ENCODE measurements around the gene PDE8B. TPM values are rescaled to one million over a fixed set of nuclear protein-coding genes. Genes with fewer than 3 reads are reported as not detected.

PDE8B gene
- total RNA-seq, 2 experiments from 2014 or later = 0.68 TPM; not detected in 1

DNA sequence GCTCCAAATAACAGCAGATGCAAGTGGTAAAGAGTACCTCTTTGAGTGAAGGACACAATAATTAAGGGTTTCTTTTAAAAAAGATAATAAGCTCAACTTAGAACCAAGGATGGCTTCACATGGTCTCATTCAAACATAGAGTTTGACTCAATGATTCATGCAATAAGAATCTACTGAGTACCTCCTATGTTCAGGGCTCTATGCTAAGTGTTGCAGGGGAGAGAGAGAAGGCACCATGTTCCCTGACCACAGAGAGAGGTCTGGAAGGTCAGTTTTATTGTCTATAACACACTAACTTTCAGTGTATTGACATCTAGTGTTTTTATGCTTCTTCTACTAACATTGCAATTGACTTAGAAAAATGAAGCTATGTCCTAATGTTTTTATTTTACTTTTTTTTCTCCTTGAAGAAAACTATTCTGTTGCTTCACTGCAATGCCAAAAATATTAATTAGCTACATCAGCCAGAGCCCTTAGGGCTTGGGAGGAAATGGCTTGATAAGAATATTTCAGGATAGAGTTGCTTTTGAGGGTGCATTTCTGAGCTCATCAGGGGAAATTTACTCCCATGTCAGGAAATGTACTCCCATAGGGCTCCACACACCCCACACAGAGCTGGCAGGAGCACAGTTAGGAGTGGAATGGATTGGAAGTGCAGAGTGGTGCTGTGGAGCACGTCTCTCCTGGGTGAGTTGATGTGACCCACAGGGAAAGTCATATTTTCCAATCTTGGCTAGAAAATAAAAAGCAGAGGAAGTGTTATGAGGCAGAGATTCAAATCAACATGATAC lies 106.6 kb downstream of the PDE8B start:
- CTCF ChIA-PET = interaction anchor here (0.7 kb wide), 1 partner anchor 59 kb away, joined by 3 read pairs; no protein-coding TSS in a partner anchor
- no peak overlapping the region for H3K4me3 Mint-ChIP-seq
- H3K27me3 Mint-ChIP-seq = peaks cover 40% of the 10 kb centered on the region
- DNase-seq (no peak), ATAC-seq (no peak)
- no peaks in the 10 kb centered on the region for H3K36me3 Mint-ChIP-seq
- H3K27ac Mint-ChIP-seq = no peak overlapping the region
- H3K4me1 Mint-ChIP-seq = no peaks in the 10 kb centered on the region
- no peaks in the 10 kb centered on the region for H3K9me3 Mint-ChIP-seq (ENCODE audit: low read depth)

DNA sequence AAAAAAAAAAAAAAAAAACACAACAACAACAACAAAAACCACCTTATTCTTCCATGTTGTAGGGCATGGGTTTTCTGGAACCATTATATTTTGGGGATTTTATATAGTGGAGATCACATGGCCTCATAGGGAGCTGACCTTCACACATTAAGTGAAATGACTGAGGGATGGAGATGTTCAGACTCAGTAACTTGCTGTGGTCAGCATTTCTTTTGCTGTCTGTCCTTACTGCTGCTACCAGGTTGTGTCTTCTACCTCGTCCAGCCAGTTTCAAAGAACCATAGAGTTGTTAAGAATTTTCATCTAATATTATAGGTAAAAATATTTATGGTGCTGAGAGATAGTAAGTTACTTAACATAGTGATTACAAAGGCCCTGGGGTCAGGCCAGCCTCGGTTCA lies 107.6 kb downstream of the PDE8B start:
- H3K27me3 Mint-ChIP-seq = peaks cover 43% of the 10 kb centered on the region
- CTCF ChIA-PET = interaction anchor here (0.6 to 0.7 kb wide), 2 partner anchors 60 to 146 kb away, joined by 3 to 4 read pairs; no protein-coding TSS in a partner anchor
- DNase-seq = no peak
- no peak overlapping the region for H3K27ac Mint-ChIP-seq
- no peaks in the 10 kb centered on the region for H3K36me3 Mint-ChIP-seq
- H3K4me3 Mint-ChIP-seq = no peak overlapping the region
- ATAC-seq = no peak
- no peaks in the 10 kb centered on the region for H3K9me3 Mint-ChIP-seq (ENCODE audit: low read depth)
- no peaks in the 10 kb centered on the region for H3K4me1 Mint-ChIP-seq

- ATAC-seq (no peak), DNase-seq (no peak)
- H3K27me3 Mint-ChIP-seq = peaks cover 35% of the 10 kb centered on the region
- no peaks in the 10 kb centered on the region for H3K9me3 Mint-ChIP-seq (ENCODE audit: low read depth)
- H3K4me3 Mint-ChIP-seq = no peak overlapping the region
- H3K36me3 Mint-ChIP-seq = no peaks in the 10 kb centered on the region
- CTCF ChIA-PET = no interaction called here
- no peaks in the 10 kb centered on the region for H3K4me1 Mint-ChIP-seq
- no peak overlapping the region for H3K27ac Mint-ChIP-seq
Observed at GRCh38 chr5:77319117-77319804, 108.8 kb downstream of the PDE8B start.

DNA sequence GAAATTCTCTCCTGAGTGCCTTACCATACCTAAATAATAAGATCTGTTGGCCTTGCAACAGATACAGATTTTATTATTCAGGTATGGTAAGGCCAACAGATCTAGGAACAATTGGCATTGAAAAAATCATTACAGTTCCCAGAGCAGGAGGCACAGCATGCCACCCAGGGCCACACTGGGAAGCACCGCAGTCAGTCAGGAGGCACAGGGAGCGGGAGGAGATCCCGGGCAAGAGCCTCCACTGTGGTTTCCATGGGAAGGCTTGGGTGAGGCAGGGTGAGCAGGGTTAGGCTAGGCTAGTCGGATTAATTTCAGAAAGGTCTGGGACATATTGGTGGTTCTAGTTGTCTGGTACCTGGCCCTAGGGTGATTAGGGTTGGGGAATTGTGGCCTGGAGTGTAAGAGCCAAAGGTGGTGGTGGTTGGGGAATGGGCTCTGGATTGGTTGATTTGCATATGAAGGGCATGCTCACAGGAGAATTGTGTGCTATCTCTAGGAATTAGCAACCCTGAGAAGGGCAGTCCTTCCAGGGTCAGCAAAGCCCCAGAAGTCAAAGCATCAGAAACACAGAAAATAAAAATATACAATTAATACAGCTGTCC lies 111.4 kb downstream of the PDE8B start:
- ATAC-seq (no peak), DNase-seq (no peak)
- H3K9me3 Mint-ChIP-seq (ENCODE audit: low read depth) = no peaks in the 10 kb centered on the region
- H3K4me1 Mint-ChIP-seq = no peaks in the 10 kb centered on the region
- H3K27me3 Mint-ChIP-seq = peaks cover 24% of the 10 kb centered on the region
- H3K4me3 Mint-ChIP-seq = no peak overlapping the region
- CTCF ChIA-PET = no interaction called here
- H3K27ac Mint-ChIP-seq = no peak overlapping the region
- no peaks in the 10 kb centered on the region for H3K36me3 Mint-ChIP-seq

DNA sequence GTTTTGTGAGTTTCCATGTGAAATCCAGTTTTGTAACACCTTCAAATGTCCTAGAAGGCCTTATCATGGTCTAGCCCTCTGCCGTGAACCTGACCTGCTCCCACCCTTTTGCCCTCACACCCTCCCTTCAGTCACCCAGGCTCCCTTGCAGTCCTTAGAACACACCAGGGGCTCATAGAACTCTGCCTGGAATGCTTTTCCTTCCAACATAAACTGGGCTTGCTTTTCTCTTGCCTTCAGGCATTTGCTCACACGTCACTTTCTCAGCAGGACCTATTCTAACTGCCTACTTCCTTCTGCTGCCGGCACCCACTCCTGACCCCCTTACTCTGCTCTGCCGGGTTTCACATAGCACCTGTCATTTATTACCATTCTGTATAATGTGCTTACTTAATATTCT lies 111.9 kb downstream of the PDE8B start:
- H3K4me1 Mint-ChIP-seq = no peaks in the 10 kb centered on the region

GRCh38 chr5:77325921-77326541 lies 115.6 kb downstream of the PDE8B start:
- CTCF ChIA-PET = no interaction called here
- Mint-ChIP-seq H3K4me3 (no peak overlapping the region), H3K9me3 (ENCODE audit: low read depth) (no peaks in the 10 kb centered on the region), H3K27me3 (peaks cover 25% of the 10 kb centered on the region), H3K27ac (no peak overlapping the region), H3K36me3 (no peaks in the 10 kb centered on the region), H3K4me1 (peaks cover 16% of the 10 kb centered on the region)
- ATAC-seq (no peak), DNase-seq (no peak)

More for the DNA sequence above, 111.9 kb downstream of the PDE8B start:
- H3K4me3 Mint-ChIP-seq = no peak overlapping the region
- CTCF ChIA-PET = no interaction called here
- ATAC-seq (no peak), DNase-seq (no peak)
- H3K27me3 Mint-ChIP-seq = peaks cover 24% of the 10 kb centered on the region
- H3K27ac Mint-ChIP-seq = no peak overlapping the region
- no peaks in the 10 kb centered on the region for H3K9me3 Mint-ChIP-seq (ENCODE audit: low read depth)
- H3K36me3 Mint-ChIP-seq = no peaks in the 10 kb centered on the region

DNA sequence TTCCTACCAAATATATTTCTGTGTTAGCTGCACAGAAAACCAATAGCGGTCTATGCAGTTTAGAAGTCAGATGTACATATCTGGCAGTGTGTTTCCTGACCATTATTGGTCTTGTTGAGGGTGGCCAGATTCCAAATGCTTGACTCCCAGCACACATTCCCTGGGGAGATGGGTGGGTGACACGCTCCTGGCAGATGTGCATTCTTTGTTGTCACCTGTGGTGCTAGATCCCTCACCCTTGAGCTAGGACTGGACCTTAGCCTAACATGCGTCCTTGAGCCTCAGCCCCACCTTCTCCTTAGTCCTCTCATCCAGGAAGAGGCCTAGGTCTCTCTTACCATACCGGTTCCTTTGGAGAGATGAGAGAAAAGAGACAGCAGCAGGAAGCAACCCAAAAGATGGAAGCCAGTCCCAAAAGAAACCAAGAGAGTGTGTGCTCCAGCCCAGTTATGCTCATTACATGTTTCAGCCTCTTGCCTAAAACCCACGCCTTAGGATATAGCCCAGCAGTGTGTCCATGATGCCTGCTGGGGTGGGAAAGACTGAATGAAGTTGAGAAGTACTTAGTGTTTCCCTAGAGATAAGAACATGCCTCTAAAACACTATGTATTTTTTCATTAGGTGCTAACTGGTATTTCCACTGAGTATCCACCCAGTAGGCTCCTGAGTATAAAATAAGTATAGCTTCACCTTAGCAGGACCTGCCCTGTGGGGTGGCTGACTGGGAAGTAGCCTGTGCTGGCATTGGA lies 116.7 kb downstream of the PDE8B start:
- ATAC-seq = no peak
- H3K4me3 Mint-ChIP-seq = no peak overlapping the region
- no peak overlapping the region for H3K27ac Mint-ChIP-seq
- H3K4me1 Mint-ChIP-seq = peaks cover 16% of the 10 kb centered on the region
- H3K9me3 Mint-ChIP-seq (ENCODE audit: low read depth) = no peaks in the 10 kb centered on the region
- H3K36me3 Mint-ChIP-seq = peaks cover 2% of the 10 kb centered on the region
- DNase-seq = no peak
- CTCF ChIA-PET = no interaction called here
- H3K27me3 Mint-ChIP-seq = peaks cover 28% of the 10 kb centered on the region

- peaks cover 36% of the 10 kb centered on the region for H3K27me3 Mint-ChIP-seq
- ATAC-seq = peak; percentile 68
- CTCF ChIA-PET = no interaction called here
- peaks cover 16% of the 10 kb centered on the region for H3K4me1 Mint-ChIP-seq
- H3K4me3 Mint-ChIP-seq = no peak overlapping the region
- peaks cover 2% of the 10 kb centered on the region for H3K36me3 Mint-ChIP-seq
- DNase-seq = no peak
- H3K9me3 Mint-ChIP-seq (ENCODE audit: low read depth) = no peaks in the 10 kb centered on the region
- H3K27ac Mint-ChIP-seq = no peak overlapping the region
Observed at GRCh38 chr5:77328930-77329647, 118.6 kb downstream of the PDE8B start.

DNA sequence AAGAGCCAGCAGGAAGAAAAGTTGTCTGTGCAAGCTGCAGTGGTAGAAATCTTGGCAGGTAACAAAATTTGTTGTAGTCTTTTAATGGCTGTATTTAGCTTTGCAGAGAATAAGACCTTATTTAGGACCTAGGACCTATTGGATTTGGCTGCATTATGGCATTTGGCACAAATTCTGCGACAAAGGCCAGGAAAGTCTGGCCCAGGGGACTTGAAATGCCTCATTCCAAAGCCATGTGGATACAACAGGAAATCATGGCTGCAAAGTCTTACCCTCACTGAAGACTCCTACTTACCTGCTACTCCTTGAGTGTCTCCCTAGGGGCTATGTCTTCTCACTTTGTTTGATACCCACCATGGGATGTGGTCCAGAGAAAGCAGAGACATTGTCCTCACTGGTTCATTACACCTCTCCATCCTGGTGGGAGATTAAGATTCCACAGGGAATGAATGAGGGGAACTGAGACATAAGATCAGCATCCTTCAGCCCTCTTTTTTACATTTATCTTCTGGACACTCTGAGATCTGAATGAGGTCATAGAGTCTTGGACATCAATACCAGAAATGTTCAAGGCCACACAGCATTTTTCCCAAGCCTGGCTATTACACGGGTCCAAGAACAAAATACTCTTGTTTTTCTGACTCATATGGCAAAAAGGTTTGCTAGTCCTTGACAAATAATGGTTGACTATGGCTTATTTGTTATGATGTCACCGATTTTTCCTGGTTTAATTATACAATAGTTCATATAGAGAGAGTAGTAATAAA lies 119.4 kb downstream of the PDE8B start:
- H3K9me3 Mint-ChIP-seq (ENCODE audit: low read depth) = no peaks in the 10 kb centered on the region
- peaks cover 2% of the 10 kb centered on the region for H3K36me3 Mint-ChIP-seq
- H3K4me3 Mint-ChIP-seq = no peak overlapping the region
- ATAC-seq = no peak
- CTCF ChIA-PET = no interaction called here
- peaks cover 36% of the 10 kb centered on the region for H3K27me3 Mint-ChIP-seq
- no peak overlapping the region for H3K27ac Mint-ChIP-seq
- no peak for DNase-seq
- peaks cover 16% of the 10 kb centered on the region for H3K4me1 Mint-ChIP-seq

DNA sequence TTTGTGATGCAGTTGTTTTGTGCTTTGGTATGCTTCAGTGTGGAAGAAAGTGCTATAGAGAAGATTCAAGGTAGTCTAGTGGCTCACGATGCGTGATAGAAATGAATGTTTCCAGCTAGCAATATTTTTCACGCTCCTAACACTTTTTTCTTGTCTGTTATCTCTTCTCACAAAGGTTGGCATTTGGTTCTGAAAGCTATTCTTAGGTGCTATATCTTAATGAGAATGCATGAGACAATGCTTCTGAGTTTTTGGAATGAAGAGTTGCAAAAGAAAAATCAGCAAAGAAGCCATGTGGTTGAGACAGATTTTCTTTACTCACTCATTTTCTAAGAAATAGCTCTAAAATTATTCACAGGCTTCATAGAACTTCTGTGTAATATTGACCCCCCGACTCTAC lies 122.6 kb downstream of the PDE8B start:
- Mint-ChIP-seq H3K4me3 (no peak overlapping the region), H3K27me3 (peaks cover 36% of the 10 kb centered on the region), H3K36me3 (peaks cover 2% of the 10 kb centered on the region), H3K27ac (no peak overlapping the region), H3K9me3 (ENCODE audit: low read depth) (no peaks in the 10 kb centered on the region), H3K4me1 (peaks cover 16% of the 10 kb centered on the region)
- CTCF ChIA-PET = no interaction called here
- DNase-seq = no peak
- ATAC-seq = no peak

DNA sequence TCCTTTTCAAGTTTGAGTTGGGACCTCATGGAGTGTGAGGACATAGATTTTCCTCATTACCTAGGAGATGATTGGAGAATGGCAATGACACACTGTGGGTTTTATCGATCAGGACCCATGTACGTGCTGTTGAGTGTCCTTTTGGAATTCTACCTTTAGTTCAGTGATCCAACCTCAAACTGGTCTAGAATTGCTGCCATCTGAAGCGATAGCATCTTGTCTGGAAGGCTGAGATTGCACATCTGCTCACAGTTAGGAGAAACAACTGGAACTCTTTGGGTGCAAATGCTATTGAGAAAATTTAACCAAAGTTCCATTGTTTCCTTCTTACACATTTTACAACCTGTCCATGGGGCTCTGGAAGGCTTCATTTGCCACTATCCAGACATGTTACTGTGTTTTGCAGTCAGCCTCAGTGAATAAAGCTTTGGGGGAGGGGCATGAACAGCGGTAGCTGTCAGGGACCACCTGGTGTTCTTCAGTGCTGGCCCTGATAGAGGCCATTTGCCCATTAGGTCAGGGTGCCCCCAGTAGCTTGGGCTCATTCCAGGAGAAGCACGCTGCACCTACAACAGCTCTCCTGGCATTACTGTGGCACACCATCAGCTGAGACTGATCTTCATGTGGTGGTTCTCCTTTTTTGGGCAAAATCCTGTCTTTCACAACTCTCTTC lies 123.1 kb downstream of the PDE8B start:
- DNase-seq (no peak), ATAC-seq (no peak)
- no peak overlapping the region for H3K27ac Mint-ChIP-seq
- H3K4me3 Mint-ChIP-seq = no peak overlapping the region
- peaks cover 36% of the 10 kb centered on the region for H3K27me3 Mint-ChIP-seq
- no peaks in the 10 kb centered on the region for H3K9me3 Mint-ChIP-seq (ENCODE audit: low read depth)
- CTCF ChIA-PET = no interaction called here
- H3K36me3 Mint-ChIP-seq = peaks cover 2% of the 10 kb centered on the region
- peaks cover 14% of the 10 kb centered on the region for H3K4me1 Mint-ChIP-seq

- CTCF ChIA-PET = no interaction called here
- no peak overlapping the region for H3K27ac Mint-ChIP-seq
Observed at GRCh38 chr5:77337246-77337645, 126.8 kb downstream of the PDE8B start.

More at GRCh38 chr5:77337246-77337645, 126.8 kb downstream of the PDE8B start:
- no peaks in the 10 kb centered on the region for H3K36me3 Mint-ChIP-seq
- H3K27me3 Mint-ChIP-seq = peaks cover 23% of the 10 kb centered on the region
- H3K9me3 Mint-ChIP-seq (ENCODE audit: low read depth) = no peaks in the 10 kb centered on the region
- no peaks in the 10 kb centered on the region for H3K4me1 Mint-ChIP-seq
- no peak for DNase-seq
- H3K4me3 Mint-ChIP-seq = no peak overlapping the region
- no peak for ATAC-seq

Data from activated CD8-positive, alpha-beta memory T cell treated with anti-CD3 and anti-CD28 coated beads, Interleukin-2, amount 10 ng/mL, durations not matched to agents 7 days and 5 days (primary cell).